HG02870 (cell line): ENCODE results near the gene MSI2.
A peak's percentile ranks its signal among the peaks of the same experiment; 100 is the strongest.

ENCODE experiments used
- ATAC-seq: cut with Tn5 transposase; IDR thresholded peaks from one replicate; pipeline ENCODE4 v1.9.1; 2021; ENCODE audit warnings: mild to moderate bottlenecking, moderate library complexity; ENCODE audit not compliant: unreplicated experiment

Gene MSI2

DNA sequence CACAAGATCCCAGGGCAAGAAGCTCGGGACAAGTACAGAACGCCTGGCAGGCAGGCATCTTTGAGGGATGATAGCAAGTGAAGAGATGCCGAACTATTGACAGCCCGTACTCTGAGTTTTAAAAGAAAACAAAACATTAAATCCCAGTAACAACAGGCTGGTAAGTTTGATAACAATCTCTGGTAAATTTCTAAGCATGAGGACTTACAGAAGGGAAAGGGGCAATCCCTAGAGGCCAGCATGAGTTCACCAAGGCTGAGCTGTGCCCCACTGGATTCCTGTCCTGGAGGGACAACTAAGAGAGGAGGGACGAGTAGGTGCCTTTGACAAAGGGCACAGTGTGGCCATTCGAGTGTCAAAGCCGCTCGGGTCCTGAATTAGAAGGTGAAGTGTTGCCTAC is 462.6 kb downstream of the MSI2 start:
- no peak for ATAC-seq

DNA sequence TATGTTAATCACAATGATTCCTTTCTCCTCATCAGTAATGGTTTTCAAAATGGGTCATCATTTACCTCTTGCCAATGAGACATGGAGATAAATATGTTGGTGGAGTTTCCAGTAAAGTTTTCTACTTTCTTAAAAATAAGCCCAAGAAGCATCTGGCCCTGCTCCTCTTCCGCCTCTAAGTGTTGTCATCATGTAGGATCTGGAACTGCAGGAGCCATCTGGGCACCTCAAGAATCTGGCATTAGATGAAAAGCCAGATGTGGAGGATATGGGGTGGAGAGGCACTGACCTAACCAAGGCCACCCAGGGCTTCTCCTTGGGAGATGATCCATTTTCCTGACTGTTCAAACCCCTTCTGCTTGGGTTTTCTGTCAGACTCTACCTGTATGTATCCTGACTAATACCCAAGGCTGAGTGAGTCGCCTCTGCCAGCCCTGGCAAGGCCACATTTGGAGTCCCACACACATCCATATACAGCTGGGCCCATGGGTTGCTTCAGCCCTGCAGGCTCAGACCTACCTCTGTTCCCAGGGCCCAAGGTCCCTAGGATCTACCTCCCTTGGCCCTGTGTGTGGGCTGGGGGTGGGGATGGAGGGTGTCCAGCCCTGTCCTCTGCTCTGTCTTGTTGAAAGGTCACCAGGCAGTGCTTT is 464.2 kb downstream of the MSI2 start:
- no peak for ATAC-seq

- ATAC-seq, result no peak
These were observed 465.8 kb downstream of the MSI2 start for GRCh38 chr17:57721967-57722703.

- ATAC-seq, result no peak
These were observed 466.4 kb downstream of the MSI2 start for GRCh38 chr17:57722704-57723043.

- ATAC-seq, result no peak
These were observed 467.2 kb downstream of the MSI2 start for GRCh38 chr17:57723427-57724025.

GRCh38 chr17:57724026-57724728 is 467.9 kb downstream of the MSI2 start:
- peak; percentile 57 for ATAC-seq

DNA sequence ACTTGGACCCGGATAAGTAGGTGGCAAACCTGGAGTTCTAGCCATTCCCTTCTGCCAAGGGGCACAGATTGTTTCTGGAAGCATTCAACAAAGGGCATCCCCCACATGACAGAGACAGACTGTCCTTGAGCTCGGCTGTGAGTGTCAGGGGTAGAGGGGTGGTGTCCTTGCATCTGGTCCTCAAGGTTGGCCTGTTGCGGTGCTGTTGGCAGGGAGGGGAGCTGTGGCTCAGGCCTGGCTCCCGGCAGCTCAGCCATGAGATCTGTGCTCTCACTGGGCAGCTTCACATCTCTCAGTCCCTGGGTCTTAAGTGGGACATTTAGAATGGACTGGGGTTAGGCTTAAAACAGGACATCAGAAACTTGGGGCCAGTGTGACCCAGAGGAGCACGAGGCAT is 468.4 kb downstream of the MSI2 start:
- ATAC-seq, result no peak

DNA sequence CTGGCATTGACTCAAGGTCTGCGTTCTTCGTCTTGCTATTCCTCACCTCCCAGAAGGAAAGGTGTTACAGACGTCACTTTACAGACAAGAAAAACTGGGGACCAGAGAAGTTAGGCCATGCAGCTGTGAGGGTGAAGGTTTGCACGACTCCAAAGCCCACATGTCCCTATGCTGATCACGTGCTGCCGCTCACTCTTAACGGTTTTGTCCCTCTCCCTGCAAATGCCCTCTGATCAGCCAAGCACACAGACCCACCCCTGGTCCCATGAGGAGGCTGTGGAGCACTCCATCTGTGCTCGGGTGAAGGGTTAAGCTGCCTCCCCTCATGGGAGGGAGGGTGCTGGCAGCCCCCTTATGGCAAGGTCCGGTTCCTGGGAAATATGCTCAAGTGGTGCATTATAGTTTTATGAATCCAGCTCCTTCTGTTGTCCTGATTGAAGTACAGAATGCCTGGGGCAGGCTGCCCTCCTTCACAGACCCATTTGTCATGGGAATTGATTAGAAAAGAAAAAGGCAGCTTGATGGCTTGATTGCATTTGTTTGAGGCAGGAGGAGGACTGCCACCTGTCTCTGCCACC is 470.0 kb downstream of the MSI2 start:
- ATAC-seq, result no peak

GRCh38 chr17:57726838-57727237 is 470.5 kb downstream of the MSI2 start:
- no peak for ATAC-seq

DNA sequence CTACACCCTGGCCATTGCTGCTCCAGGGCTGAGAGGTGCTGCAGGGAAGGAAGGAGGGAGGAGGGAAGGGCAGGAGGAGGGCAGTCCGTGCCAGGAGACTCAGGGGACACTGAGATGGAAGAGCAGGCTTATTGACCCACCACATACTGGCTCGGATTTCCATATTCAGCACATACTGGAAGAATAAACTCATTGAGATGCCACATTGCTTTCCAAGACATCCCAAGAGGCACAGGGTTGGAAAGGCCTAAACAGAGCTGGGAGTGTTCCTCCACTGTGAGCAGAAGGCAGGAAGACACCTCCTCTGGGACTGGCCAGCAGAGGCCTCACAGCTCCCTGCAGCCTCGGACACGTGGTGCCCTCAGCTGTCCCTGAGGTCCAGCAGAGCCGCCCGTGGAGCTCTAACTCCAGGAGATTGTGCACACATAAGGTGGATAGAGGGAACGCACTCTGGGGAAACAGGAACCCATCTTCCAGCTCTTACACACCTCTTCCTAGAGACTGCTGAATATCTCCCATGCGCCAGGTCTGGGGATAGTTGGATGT is 471.4 kb downstream of the MSI2 start:
- ATAC-seq, result no peak

DNA sequence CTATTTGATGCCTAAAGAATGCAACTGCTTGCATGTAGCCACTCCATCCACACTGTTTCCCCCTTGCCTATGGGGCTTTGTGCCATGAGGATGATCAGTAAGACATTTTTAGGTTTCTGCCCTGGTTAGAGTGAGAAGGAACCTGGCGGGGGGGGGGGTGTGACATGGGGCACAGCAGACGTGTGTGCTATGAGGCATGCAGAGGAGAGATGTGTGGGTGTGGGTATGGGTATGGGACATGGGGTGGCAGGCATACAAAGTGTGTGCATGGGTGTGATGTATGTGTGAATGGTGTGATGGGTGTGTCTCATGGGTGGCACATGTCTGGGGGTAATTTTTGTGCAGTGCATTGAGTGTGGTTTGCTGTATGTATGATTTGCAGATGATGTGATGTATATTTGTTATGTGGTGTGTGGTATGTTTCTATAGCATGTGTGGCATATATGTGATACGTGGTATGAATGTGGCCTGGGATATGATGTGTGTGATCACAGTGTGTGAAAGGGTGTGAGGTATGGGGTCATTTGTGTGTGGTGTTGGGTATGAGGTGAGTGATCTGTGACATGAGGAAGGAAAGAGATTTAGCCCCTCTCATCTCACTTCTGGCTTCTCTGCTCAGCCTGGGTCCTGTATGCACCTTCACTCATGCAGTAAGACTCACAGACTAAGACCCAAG is 473.8 kb downstream of the MSI2 start:
- ATAC-seq, result no peak

DNA sequence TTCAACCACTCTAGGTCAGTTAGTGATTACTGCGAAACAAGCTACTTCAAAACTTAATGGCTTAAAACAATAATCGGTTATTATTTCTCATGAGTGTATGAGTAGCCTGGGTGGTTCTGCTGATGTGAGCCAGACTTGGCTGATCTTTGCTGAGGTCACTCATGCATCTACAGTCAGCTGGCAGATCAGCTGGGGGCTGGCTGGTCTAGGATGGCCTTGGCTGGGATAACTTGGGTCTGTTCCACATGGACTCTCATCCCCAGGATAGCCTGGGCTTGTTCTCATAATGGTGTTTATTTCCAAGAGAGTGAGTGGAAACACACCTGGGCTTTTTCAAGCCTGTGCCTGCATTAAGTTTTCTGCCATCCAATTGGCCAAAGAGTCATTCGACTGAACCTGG is 475.7 kb downstream of the MSI2 start:
- no peak for ATAC-seq

- no peak for ATAC-seq
These were observed 476.8 kb downstream of the MSI2 start for GRCh38 chr17:57733085-57733484.
